GM18951 (cell line): ENCODE measurements around the gene TNFSF12.

Source experiments
- POLR2A ChIP-seq: IDR thresholded peaks from 4 replicates; pipeline ENCODE4 v1.6.1; 2011; ENCODE audit warnings: mild to moderate bottlenecking; ENCODE audit not compliant: insufficient read length, insufficient read depth; ENCODE audit errors: extremely low read depth
- in situ Hi-C: fragments of 300-500 bp; cut with MboI; formaldehyde crosslinking; loops from one replicate; pipeline ENCODE4 v1.12.0; 2022; ENCODE audit warnings: low sequenced_read_pairs, mixed read lengths, inconsistent platforms; ENCODE audit not compliant: unreplicated experiment

Gene TNFSF12

GRCh38 chr17:7523033-7523432 is 25.8 kb upstream of the TNFSF12 start:
- in situ Hi-C loops, result no loop called here
- TF ChIP-seq POLR2A, result no peak

- in situ Hi-C loops, result no loop called here
These were observed 20.0 kb upstream of the TNFSF12 start for GRCh38 chr17:7528842-7529241.

GRCh38 chr17:7530023-7530900 is 18.6 kb upstream of the TNFSF12 start:
- in situ Hi-C loops, result no loop called here
- no peak for TF ChIP-seq POLR2A

More at GRCh38 chr17:7528842-7529241, 20.0 kb upstream of the TNFSF12 start:
- no peak for TF ChIP-seq POLR2A

- TF ChIP-seq POLR2A, result no peak
- in situ Hi-C loops, result no loop called here
These were observed 10.8 kb upstream of the TNFSF12 start for GRCh38 chr17:7538050-7538449.

- in situ Hi-C loops, result no loop called here
- TF ChIP-seq POLR2A, result no peak
These were observed 9.8 kb upstream of the TNFSF12 start for GRCh38 chr17:7538891-7539545.

- no peak for TF ChIP-seq POLR2A
These were observed 7.7 kb upstream of the TNFSF12 start for GRCh38 chr17:7541074-7541621.

GRCh38 chr17:7544911-7545310 is 3.9 kb upstream of the TNFSF12 start:
- in situ Hi-C loops, result no loop called here
- TF ChIP-seq POLR2A, result no peak

More at GRCh38 chr17:7541074-7541621, 7.7 kb upstream of the TNFSF12 start:
- in situ Hi-C loops, result no loop called here

GRCh38 chr17:7549401-7550055 is 670 bp downstream of the TNFSF12 start:
- in situ Hi-C loops, result no loop called here
- no peak for TF ChIP-seq POLR2A

GRCh38 chr17:7550344-7550743 is 1.5 kb downstream of the TNFSF12 start:
- no peak for TF ChIP-seq POLR2A
- in situ Hi-C loops, result no loop called here

- in situ Hi-C loops, result no loop called here
- TF ChIP-seq POLR2A, result no peak
These were observed 2.5 kb downstream of the TNFSF12 start for GRCh38 chr17:7551396-7551795.

- no peak for TF ChIP-seq POLR2A
- in situ Hi-C loops, result no loop called here
These were observed 3.8 kb downstream of the TNFSF12 start for GRCh38 chr17:7552621-7553051.

- in situ Hi-C loops, result no loop called here
- no peak for TF ChIP-seq POLR2A
These were observed 4.5 kb downstream of the TNFSF12 start for GRCh38 chr17:7553356-7553755.

- in situ Hi-C loops, result no loop called here
- TF ChIP-seq POLR2A, result no peak
These were observed 6.6 kb downstream of the TNFSF12 start for GRCh38 chr17:7555320-7555948.
